Endothelial cell of umbilical vein (primary cell): Measurements from ENCODE around the gene ZNF100. TPM values are rescaled to one million over a fixed set of nuclear protein-coding genes. Genes with fewer than 3 reads are reported as not detected.

Experiments
- BruUV-seq: library from RNA; stranded (reverse); fragments of 400-500 nt; replicated peaks from 2 replicates; lab custom pipeline; 2021; lab: Mats Ljungman, UMichigan
- CTCF ChIA-PET: fragments of 300-600, 350-600 bp; sonication (Branson Sonifier 250); formaldehyde crosslinking; loops from one replicate; lab custom pipeline; 2021; ENCODE audit warnings: antibody characterized with exemption, inconsistent platforms; lab: Charles Lee
- POLR2A ChIA-PET: fragments of 300-600, 350-600 bp; sonication (Branson Sonifier 250); formaldehyde crosslinking; loops from one replicate; lab custom pipeline; 2021; ENCODE audit warnings: antibody characterized with exemption, inconsistent platforms; lab: Charles Lee
- DNase-seq: peaks from one replicate; pipeline ENCODE4 v3.0.0-alpha.2; 2011; ENCODE audit warnings: low read depth, low spot score
- FAIRE-seq: peaks from 2 replicates; lab custom pipeline; 2011; peaks lifted over from hg19 to GRCh38; lab: Jason Lieb, UNC
- H2AFZ ChIP-seq: 2 replicates; pipeline ENCODE4 v1.6.0; 2012; ENCODE audit warnings: low read depth, low read length, control low read depth, inconsistent platforms
- H3K27ac ChIP-seq: 2 replicates; pipeline ENCODE4 v1.5.1; 2011; ENCODE audit warnings: low read depth, mild to moderate bottlenecking, control low read depth, low read length, moderate library complexity; ENCODE audit not compliant: insufficient read depth
- H3K27me3 ChIP-seq, 2 experiments: 2 replicates each; pipeline versions ENCODE4 v1.6.0 to v1.6.1; 2011; ENCODE audit warnings: low read length in 2 of 2, mixed read lengths in 1 of 2; ENCODE audit not compliant: control insufficient read depth in 2 of 2, insufficient read depth in 2 of 2
- H3K36me3 ChIP-seq, 2 experiments: 2 replicates in 1 of 2; 3 replicates in 1 of 2; pipeline ENCODE4 v1.5.1; 2011; ENCODE audit warnings: low read length in 2 of 2, mild to moderate bottlenecking in 1 of 2, moderate library complexity in 1 of 2; ENCODE audit not compliant: control insufficient read depth in 2 of 2, insufficient read depth in 2 of 2; ENCODE audit errors: extremely low read depth in 1 of 2
- H3K4me1 ChIP-seq: 3 replicates; pipeline ENCODE4 v1.5.1; 2011; ENCODE audit warnings: mild to moderate bottlenecking, low read length; ENCODE audit not compliant: control insufficient read depth, insufficient read depth; ENCODE audit errors: extremely low read depth
- H3K4me2 ChIP-seq: 2 replicates; pipeline ENCODE4 v1.6.1; 2011; ENCODE audit warnings: low read length, control low read depth, mixed read lengths; ENCODE audit not compliant: insufficient read depth
- H3K4me3 ChIP-seq, 3 experiments: fragments of 200-600 bp in 1 of 3; sonication (generic), shearing (Covaris generic) in 1 of 3; replicated peaks in 1 of 3; 2 replicates each; pipeline ENCODE4 v1.5.1; 2011 to 2016; ENCODE audit warnings: control low read depth in 3 of 3, low read length in 3 of 3, mild to moderate bottlenecking in 2 of 3, inconsistent platforms in 1 of 3, low read depth in 1 of 3, moderate library complexity in 1 of 3; ENCODE audit not compliant: insufficient read depth in 1 of 3
- H3K79me2 ChIP-seq: 2 replicates; pipeline ENCODE4 v1.6.0; 2012; ENCODE audit warnings: low read length, inconsistent platforms; ENCODE audit not compliant: control insufficient read depth, insufficient read depth
- H3K9ac ChIP-seq: replicated peaks from 2 replicates; pipeline ENCODE3; 2011; ENCODE audit warnings: low read length, control low read depth; ENCODE audit not compliant: insufficient read depth; ENCODE audit errors: extremely low read depth
- H3K9me1 ChIP-seq: replicated peaks from 3 replicates; pipeline ENCODE4 v1.6.0; 2011; ENCODE audit warnings: mild to moderate bottlenecking, low read length; ENCODE audit not compliant: control insufficient read depth, insufficient read depth; ENCODE audit errors: extremely low read depth
- H3K9me3 ChIP-seq: replicated peaks from 2 replicates; pipeline ENCODE4 v1.5.1; 2012; ENCODE audit warnings: low read length, inconsistent platforms; ENCODE audit not compliant: control insufficient read depth, insufficient read depth
- H4K20me1 ChIP-seq: replicated peaks from 2 replicates; pipeline ENCODE3; 2011; ENCODE audit warnings: mild to moderate bottlenecking, low read length; ENCODE audit not compliant: control insufficient read depth, insufficient read depth; ENCODE audit errors: extremely low read depth
- EZH2 ChIP-seq: IDR thresholded peaks from 2 replicates; pipeline ENCODE4 v1.6.1; 2012; ENCODE audit warnings: borderline replicate concordance, low read depth, mild to moderate bottlenecking, moderate library complexity, low read length, inconsistent platforms; ENCODE audit not compliant: severe bottlenecking
- FOS ChIP-seq: IDR thresholded peaks from 2 replicates; pipeline ENCODE4 v1.6.1; 2011; ENCODE audit warnings: mild to moderate bottlenecking, low read length, moderate library complexity, borderline replicate concordance; ENCODE audit not compliant: insufficient read depth
- GATA2 ChIP-seq: IDR thresholded peaks from 2 replicates; pipeline ENCODE4 v1.7.0; 2011; ENCODE audit warnings: low read depth, mild to moderate bottlenecking, moderate library complexity, mixed read lengths, low read length; ENCODE audit not compliant: insufficient read length, insufficient read depth
- JUN ChIP-seq: IDR thresholded peaks from 2 replicates; pipeline ENCODE4 v1.6.1; 2011; ENCODE audit warnings: borderline replicate concordance, low read depth; ENCODE audit not compliant: insufficient read length, insufficient read depth
- MYC ChIP-seq: IDR thresholded peaks from one replicate; pipeline ENCODE4 v1.6.1; 2011; ENCODE audit warnings: mild to moderate bottlenecking, low read depth, low read length
- POLR2A ChIP-seq: IDR thresholded peaks from 2 replicates; pipeline ENCODE4 v1.6.1; 2012; ENCODE audit warnings: low read depth, mild to moderate bottlenecking, control low read depth, low read length
- POLR2AphosphoS5 ChIP-seq: IDR thresholded peaks from 2 replicates; pipeline ENCODE4 v1.6.1; 2012; ENCODE audit warnings: low read depth, mild to moderate bottlenecking, control low read depth, low read length, moderate library complexity; ENCODE audit not compliant: insufficient read depth
- dilution Hi-C: fragments of 300-500 bp; cut with MboI; formaldehyde crosslinking; loops from one replicate; pipeline ENCODE4 v1.15.0; 2019; ENCODE audit warnings: low sequenced_read_pairs; ENCODE audit not compliant: extremely low pct_ligation_motif_present
- intact Hi-C: fragments of 100-400 bp; cut with micrococcal nuclease; formaldehyde crosslinking; loops from one replicate; pipeline ENCODE4 v1.10.0; 2022
- polyA plus RNA-seq, 4 experiments: library from polyadenylated mRNA; depleted of rRNA in 3 of 4; stranded (reverse) in 3 of 4; unstranded in 1 of 4; fragments of >200 nt; gene quantifications; 2 replicates each; pipeline versions ENCODE4 v1.2.1 to v1.2.3, GENCODE V29; 2011 to 2012; ENCODE audit warnings: missing spikeins in 1 of 4
- total RNA-seq: library from RNA; stranded (reverse); gene quantifications from 2 replicates; pipeline ENCODE4 v1.2.3, GENCODE V29; 2021
- TF ChIP-seq, protein P1 (sequence below), 2 donors: IDR thresholded peaks; 1 replicate in 1 of 2; 2 replicates in 1 of 2; pipeline ENCODE4 v1.5.1; 2011; ENCODE audit warnings: low read length in 2 of 2, mild to moderate bottlenecking in 2 of 2, moderate library complexity in 2 of 2, control low read depth in 1 of 2, inconsistent platforms in 1 of 2, low read depth in 1 of 2; ENCODE audit not compliant: insufficient read depth in 1 of 2; ENCODE audit errors: extremely low read depth in 1 of 2

Gene ZNF100
- total and polyA plus RNA-seq, 2 donors (not counting 3 experiments of a cell fraction or from before 2014, with no cell fraction given), result 1.8 to 12.7 TPM

DNA sequence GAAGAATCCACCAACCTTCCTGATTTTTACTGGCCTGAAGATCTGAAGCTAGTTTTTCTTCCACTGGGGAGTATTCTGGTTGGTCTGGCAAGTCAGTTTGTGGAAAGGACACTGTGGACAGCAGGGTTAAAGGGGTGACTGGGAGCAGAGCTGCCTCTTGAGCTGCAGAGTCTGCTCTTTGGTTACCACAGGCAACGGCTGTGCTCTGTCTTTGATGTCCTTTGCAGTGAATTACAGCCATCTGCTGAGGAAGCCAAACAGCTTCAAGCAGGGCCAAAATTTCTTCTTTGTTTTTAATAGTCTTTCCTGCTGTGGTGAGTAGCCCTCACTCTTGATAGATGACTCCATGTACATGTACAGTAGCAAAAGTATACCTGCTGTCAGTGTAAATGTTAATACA is 75.7 kb downstream of the ZNF100 start:
- FAIRE-seq, result no peak
- Histone ChIP-seq H3K4me2 (no peak overlapping the region), H3K4me1 (no peaks in the 10 kb centered on the region), H4K20me1 (no peaks in the 10 kb centered on the region), H3K9me1 (no peaks in the 10 kb centered on the region), H3K36me3 (no peaks in the 10 kb centered on the region), H2AFZ (no peak overlapping the region), H3K27ac (no peak overlapping the region), H3K9me3 (peaks cover 2% of the 10 kb centered on the region), H3K4me3 (no peak overlapping the region), H3K79me2 (no peaks in the 10 kb centered on the region), H3K27me3 (no peaks in the 10 kb centered on the region), H3K9ac (no peak overlapping the region)
- dilution Hi-C loops (no loop called here), intact Hi-C loops (no loop called here)
- TF ChIP-seq FOS (no peak), EZH2 (no peak), JUN (no peak), POLR2AphosphoS5 (no peak), GATA2 (no peak), MYC (no peak), POLR2A (no peak)
- TF ChIP-seq, protein P1, sequence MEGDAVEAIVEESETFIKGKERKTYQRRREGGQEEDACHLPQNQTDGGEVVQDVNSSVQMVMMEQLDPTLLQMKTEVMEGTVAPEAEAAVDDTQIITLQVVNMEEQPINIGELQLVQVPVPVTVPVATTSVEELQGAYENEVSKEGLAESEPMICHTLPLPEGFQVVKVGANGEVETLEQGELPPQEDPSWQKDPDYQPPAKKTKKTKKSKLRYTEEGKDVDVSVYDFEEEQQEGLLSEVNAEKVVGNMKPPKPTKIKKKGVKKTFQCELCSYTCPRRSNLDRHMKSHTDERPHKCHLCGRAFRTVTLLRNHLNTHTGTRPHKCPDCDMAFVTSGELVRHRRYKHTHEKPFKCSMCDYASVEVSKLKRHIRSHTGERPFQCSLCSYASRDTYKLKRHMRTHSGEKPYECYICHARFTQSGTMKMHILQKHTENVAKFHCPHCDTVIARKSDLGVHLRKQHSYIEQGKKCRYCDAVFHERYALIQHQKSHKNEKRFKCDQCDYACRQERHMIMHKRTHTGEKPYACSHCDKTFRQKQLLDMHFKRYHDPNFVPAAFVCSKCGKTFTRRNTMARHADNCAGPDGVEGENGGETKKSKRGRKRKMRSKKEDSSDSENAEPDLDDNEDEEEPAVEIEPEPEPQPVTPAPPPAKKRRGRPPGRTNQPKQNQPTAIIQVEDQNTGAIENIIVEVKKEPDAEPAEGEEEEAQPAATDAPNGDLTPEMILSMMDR (IDR thresholded peaks at IDR 0.05; ENCODE audit: extremely low read depth in 1 of 2, insufficient read depth in 1 of 2, low read depth in 1 of 2, low read length in 2 of 2), result no peak
- ChIA-PET CTCF (no interaction called here), POLR2A (no interaction called here)
- no peak for DNase-seq
- BruUV-seq, result no TSS peak
